ENCODE data around the gene OXSR1. TPM values are rescaled to one million over a fixed set of nuclear protein-coding genes. Genes with fewer than 3 reads are reported as not detected.

The OXSR1 gene
- total RNA-seq, 1 experiment from 2014 or later, result 33.2 TPM

DNA sequence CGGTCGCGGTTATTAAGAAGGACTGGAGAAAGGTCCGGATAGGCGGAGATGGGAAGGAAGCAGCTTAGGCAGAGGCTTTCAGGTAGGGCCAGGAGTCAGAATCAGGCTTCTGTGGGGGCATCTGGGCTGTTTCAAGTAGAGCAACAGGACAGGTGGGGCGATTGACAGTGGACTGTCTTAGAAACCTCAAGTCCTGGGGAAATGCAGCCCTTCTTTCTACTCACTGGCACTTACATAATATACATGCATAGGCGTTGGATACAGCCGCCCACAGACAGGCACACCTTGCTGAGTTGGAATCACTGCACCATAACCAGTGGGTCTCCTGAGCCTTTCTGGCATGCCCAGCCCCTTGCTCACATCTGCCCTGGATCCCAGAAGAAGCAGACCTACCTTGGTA is 26.1 kb upstream of the OXSR1 start:
- Histone ChIP-seq H3K4me3 (ENCODE audit: low read depth in 2 of 2, low read length in 2 of 2) (peak overlapping the region; percentile 79 to 82), H3K27me3 (ENCODE audit: control insufficient read depth, insufficient read depth, low read length) (no peaks in the 10 kb centered on the region), H3K36me3 (ENCODE audit: control insufficient read depth, insufficient read depth, low read length) (peaks cover 2% of the 10 kb centered on the region), H3K9me3 (ENCODE audit: control insufficient read depth, insufficient read depth, low read depth, low read length) (no peaks in the 10 kb centered on the region), H3K4me1 (ENCODE audit: control insufficient read depth, insufficient read depth, low read length) (peaks cover 5% of the 10 kb centered on the region), H3K27ac (ENCODE audit: low read length) (peak overlapping the region; percentile 95)
- intact Hi-C loops (cut with micrococcal nuclease; ENCODE audit: unreplicated experiment), result no loop called here
- DNase-seq (ENCODE audit: low read depth, low spot score), result no peak
- TF ChIP-seq, protein P1, sequence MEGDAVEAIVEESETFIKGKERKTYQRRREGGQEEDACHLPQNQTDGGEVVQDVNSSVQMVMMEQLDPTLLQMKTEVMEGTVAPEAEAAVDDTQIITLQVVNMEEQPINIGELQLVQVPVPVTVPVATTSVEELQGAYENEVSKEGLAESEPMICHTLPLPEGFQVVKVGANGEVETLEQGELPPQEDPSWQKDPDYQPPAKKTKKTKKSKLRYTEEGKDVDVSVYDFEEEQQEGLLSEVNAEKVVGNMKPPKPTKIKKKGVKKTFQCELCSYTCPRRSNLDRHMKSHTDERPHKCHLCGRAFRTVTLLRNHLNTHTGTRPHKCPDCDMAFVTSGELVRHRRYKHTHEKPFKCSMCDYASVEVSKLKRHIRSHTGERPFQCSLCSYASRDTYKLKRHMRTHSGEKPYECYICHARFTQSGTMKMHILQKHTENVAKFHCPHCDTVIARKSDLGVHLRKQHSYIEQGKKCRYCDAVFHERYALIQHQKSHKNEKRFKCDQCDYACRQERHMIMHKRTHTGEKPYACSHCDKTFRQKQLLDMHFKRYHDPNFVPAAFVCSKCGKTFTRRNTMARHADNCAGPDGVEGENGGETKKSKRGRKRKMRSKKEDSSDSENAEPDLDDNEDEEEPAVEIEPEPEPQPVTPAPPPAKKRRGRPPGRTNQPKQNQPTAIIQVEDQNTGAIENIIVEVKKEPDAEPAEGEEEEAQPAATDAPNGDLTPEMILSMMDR (IDR thresholded peaks at IDR 0.05), result no peak
- TF ChIP-seq POLR2AphosphoS5 (IDR thresholded peaks at IDR 0.05; ENCODE audit: low read depth, low read length) (no peak), TCF7L2 (IDR thresholded peaks at IDR 0.05; ENCODE audit: low read depth, low read length) (no peak)
- ChIA-PET CTCF (interaction anchor here (1.1 kb wide), 1 partner anchor 24 kb away, joined by 4 read pairs; no protein-coding TSS in a partner anchor), POLR2A (no interaction called here)
- BruUV-seq (replicated peaks), result no TSS peak
- no peak for ATAC-seq
- in situ Hi-C loops (cut with HindIII; ENCODE audit: low pct_unique_long_range_greater_than_20kb, low sequenced_read_pairs), result no loop called here

- Histone ChIP-seq H3K4me3 (ENCODE audit: low read depth in 2 of 2, low read length in 2 of 2) (peak overlapping the region; percentile 79 to 82), H3K27ac (ENCODE audit: low read length) (peak overlapping the region; percentile 95; the same call in 1 of the 2 replicates), H3K9me3 (ENCODE audit: control insufficient read depth, insufficient read depth, low read depth, low read length) (no peaks in the 10 kb centered on the region), H3K36me3 (ENCODE audit: control insufficient read depth, insufficient read depth, low read length) (peaks cover 2% of the 10 kb centered on the region; the same call in 1 of the 2 replicates), H3K27me3 (ENCODE audit: control insufficient read depth, insufficient read depth, low read length) (no peaks in the 10 kb centered on the region), H3K4me1 (ENCODE audit: control insufficient read depth, insufficient read depth, low read length) (peaks cover 5% of the 10 kb centered on the region)
- ChIA-PET POLR2A (no interaction called here), CTCF (interaction anchor here (1.1 kb wide), 1 partner anchor 24 kb away, joined by 4 read pairs; no protein-coding TSS in a partner anchor)
- no TSS peak for BruUV-seq (replicated peaks)
- DNase-seq (ENCODE audit: low read depth, low spot score) (no peak), ATAC-seq (no peak)
- in situ Hi-C loops (cut with HindIII; ENCODE audit: low pct_unique_long_range_greater_than_20kb, low sequenced_read_pairs), result no loop called here
- TF ChIP-seq, protein P2, sequence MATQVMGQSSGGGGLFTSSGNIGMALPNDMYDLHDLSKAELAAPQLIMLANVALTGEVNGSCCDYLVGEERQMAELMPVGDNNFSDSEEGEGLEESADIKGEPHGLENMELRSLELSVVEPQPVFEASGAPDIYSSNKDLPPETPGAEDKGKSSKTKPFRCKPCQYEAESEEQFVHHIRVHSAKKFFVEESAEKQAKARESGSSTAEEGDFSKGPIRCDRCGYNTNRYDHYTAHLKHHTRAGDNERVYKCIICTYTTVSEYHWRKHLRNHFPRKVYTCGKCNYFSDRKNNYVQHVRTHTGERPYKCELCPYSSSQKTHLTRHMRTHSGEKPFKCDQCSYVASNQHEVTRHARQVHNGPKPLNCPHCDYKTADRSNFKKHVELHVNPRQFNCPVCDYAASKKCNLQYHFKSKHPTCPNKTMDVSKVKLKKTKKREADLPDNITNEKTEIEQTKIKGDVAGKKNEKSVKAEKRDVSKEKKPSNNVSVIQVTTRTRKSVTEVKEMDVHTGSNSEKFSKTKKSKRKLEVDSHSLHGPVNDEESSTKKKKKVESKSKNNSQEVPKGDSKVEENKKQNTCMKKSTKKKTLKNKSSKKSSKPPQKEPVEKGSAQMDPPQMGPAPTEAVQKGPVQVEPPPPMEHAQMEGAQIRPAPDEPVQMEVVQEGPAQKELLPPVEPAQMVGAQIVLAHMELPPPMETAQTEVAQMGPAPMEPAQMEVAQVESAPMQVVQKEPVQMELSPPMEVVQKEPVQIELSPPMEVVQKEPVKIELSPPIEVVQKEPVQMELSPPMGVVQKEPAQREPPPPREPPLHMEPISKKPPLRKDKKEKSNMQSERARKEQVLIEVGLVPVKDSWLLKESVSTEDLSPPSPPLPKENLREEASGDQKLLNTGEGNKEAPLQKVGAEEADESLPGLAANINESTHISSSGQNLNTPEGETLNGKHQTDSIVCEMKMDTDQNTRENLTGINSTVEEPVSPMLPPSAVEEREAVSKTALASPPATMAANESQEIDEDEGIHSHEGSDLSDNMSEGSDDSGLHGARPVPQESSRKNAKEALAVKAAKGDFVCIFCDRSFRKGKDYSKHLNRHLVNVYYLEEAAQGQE (IDR thresholded peaks at IDR 0.05; ENCODE audit: insufficient read depth in 1 of 2, low read depth in 2 of 2, low read length in 1 of 2), result no peak
- TF ChIP-seq TCF7L2 (IDR thresholded peaks at IDR 0.05; ENCODE audit: low read depth, low read length) (no peak), POLR2AphosphoS5 (IDR thresholded peaks at IDR 0.05; ENCODE audit: low read depth, low read length) (no peak), SIN3A (IDR thresholded peaks at IDR 0.05; ENCODE audit: borderline replicate concordance, insufficient read depth, low read depth, low read length) (no peak)
- TF ChIP-seq, protein P1 (IDR thresholded peaks at IDR 0.05), result no peak
- intact Hi-C loops (cut with micrococcal nuclease; ENCODE audit: unreplicated experiment), result no loop called here
These were observed 25.7 kb upstream of the OXSR1 start for GRCh38 chr3:38139652-38140051.

All from Panc1 (cell line).